DND-41 (cell line): Measurements from ENCODE around the gene WWTR1.

ENCODE experiments used
- ATAC-seq: fragments of 200-7000 bp; cut with Tn5 transposase; 3 replicates; pipeline ENCODE4 v1.9.1; 2021; ENCODE audit warnings: low read depth; ENCODE audit not compliant: insufficient read depth
- DNase-seq: peaks from one replicate; pipeline ENCODE4 v3.0.0-alpha.2; 2020
- H2AFZ ChIP-seq: 2 replicates; pipeline ENCODE4 v1.6.0; 2012; ENCODE audit warnings: low read depth, low read length
- H3K27ac ChIP-seq: 2 replicates; pipeline ENCODE4 v1.5.1; 2012; ENCODE audit warnings: low read length, inconsistent platforms
- H3K27me3 ChIP-seq: fragments of 200-600 bp; sonication (generic); 2 replicates; pipeline ENCODE4 v1.6.0; 2012; ENCODE audit warnings: low read length, mild to moderate bottlenecking, inconsistent platforms; ENCODE audit not compliant: insufficient read depth, poor library complexity
- H3K36me3 ChIP-seq: 2 replicates; pipeline ENCODE4 v1.5.1; 2012; ENCODE audit warnings: low read length, inconsistent platforms; ENCODE audit not compliant: insufficient read depth
- H3K4me1 ChIP-seq: 2 replicates; pipeline ENCODE4 v1.5.1; 2012; ENCODE audit warnings: mild to moderate bottlenecking, low read length; ENCODE audit not compliant: insufficient read depth
- H3K4me2 ChIP-seq: 2 replicates; pipeline ENCODE4 v1.6.0; 2012; ENCODE audit warnings: mild to moderate bottlenecking, moderate library complexity, low read length, inconsistent platforms; ENCODE audit not compliant: insufficient read depth
- H3K4me3 ChIP-seq, 2 experiments: fragments of 200-600 bp in 1 of 2; shearing (Covaris generic) in 1 of 2; 2 replicates each; pipeline ENCODE4 v1.5.1; 2012 to 2016; ENCODE audit warnings: inconsistent platforms in 2 of 2, low read length in 2 of 2, mild to moderate bottlenecking in 2 of 2, low read depth in 1 of 2, moderate library complexity in 1 of 2
- H3K79me2 ChIP-seq: 2 replicates; pipeline ENCODE4 v1.6.0; 2012; ENCODE audit warnings: low read length, inconsistent platforms; ENCODE audit not compliant: insufficient read depth
- H3K9ac ChIP-seq: 2 replicates; pipeline ENCODE4 v1.6.0; 2012; ENCODE audit warnings: low read depth, mild to moderate bottlenecking, inconsistent platforms, low read length, moderate library complexity
- H3K9me3 ChIP-seq: 2 replicates; pipeline ENCODE4 v1.5.1; 2012; ENCODE audit warnings: low read length, moderate library complexity, mild to moderate bottlenecking, inconsistent platforms; ENCODE audit not compliant: insufficient read depth, severe bottlenecking
- H4K20me1 ChIP-seq: 2 replicates; pipeline ENCODE4 v1.6.0; 2012; ENCODE audit warnings: low read length; ENCODE audit not compliant: insufficient read depth
- CTCF ChIP-seq: IDR thresholded peaks from 2 replicates; pipeline ENCODE4 v1.5.1; 2012; ENCODE audit warnings: borderline replicate concordance, low read length, moderate library complexity, mild to moderate bottlenecking; ENCODE audit not compliant: poor library complexity, severe bottlenecking; ENCODE audit errors: extremely low read depth
- EZH2 ChIP-seq: IDR thresholded peaks from 3 replicates; pipeline ENCODE4 v1.6.1; 2012; ENCODE audit warnings: borderline replicate concordance, low read depth, mild to moderate bottlenecking, moderate library complexity, low read length, inconsistent platforms; ENCODE audit not compliant: severe bottlenecking

WWTR1 gene

DNA sequence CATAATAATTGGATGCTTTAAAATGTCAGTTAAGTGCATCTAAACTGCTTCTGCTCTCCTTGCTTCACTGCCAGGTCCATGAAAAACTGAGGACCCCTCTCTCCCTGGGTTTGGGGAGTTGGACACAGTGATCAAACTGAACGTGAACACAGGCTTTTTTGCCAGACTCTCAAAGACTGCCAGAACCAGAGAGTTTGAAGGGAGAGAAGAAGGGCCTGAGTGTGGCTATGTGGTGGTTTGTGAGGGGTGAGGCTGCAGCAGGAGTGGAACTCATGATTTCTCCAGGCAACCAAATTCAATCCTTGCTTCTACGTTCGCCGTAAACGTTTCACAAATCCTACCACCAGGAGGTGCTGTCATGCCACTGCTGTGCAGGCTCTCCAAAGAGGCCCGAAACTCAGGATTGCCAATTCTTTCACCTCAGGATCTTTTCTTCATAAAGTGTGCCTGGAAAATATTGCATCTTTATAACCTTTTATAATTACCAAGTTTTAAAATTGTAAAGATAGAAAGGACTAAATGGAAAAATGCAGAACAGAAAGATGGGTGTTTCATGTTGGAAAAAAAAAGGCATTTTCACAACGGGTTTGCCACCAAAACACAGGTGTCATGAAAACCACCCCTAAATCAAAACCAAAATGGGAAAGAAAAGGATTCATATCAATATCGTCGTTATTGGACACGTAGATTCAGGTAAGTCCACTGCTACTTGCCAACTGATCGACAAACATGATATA is 163.6 kb downstream of the WWTR1 start:
- H3K36me3 ChIP-seq, result no peaks in the 10 kb centered on the region
- DNase-seq (peak; percentile 50), ATAC-seq (peak; percentile 71; the same call in 2 of the 3 replicates)
- no peaks in the 10 kb centered on the region for H4K20me1 ChIP-seq
- TF ChIP-seq EZH2 (no peak), CTCF (peak; percentile 76)
- H3K9me3 ChIP-seq, result no peaks in the 10 kb centered on the region
- H3K79me2 ChIP-seq, result no peaks in the 10 kb centered on the region
- H3K4me3 ChIP-seq, result no peak overlapping the region
- H3K27me3 ChIP-seq, result no peaks in the 10 kb centered on the region
- no peak overlapping the region for H3K9ac ChIP-seq
- no peak overlapping the region for H3K4me2 ChIP-seq
- no peaks in the 10 kb centered on the region for H3K4me1 ChIP-seq
- H3K27ac ChIP-seq, result no peak overlapping the region
- no peak overlapping the region for H2AFZ ChIP-seq

DNA sequence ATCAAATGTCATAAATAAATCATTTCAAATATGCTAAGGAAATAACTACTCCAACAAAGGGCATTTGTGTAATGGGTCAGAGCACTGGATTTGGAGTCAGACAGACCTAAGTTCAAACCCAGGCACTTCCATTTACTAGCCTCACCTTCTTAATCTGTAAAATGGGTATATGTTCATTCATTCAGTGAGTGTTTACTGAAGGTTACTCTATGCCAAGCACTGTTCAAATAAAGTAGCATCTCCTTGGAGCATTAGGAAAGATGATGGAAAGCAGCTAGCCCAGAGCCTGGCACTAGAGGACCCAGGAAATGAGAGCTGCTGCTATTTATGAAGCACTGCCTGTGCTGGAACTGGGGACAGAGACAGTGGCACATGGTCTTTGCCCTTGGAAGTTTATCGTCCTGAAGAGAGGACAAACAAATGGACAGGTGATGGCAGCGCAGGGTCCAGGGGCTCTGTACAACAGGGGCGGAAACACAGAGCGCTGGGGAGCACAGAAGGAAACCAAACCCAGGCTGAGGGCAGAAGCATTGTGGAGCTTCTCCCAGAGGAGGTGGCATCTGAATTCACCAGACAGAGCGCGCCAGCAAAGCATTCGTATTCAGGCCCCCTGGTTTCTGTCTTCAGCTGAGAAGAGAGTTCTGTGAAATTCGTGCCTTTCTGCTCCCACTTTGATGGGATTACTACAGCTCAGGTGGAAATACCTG is 164.4 kb downstream of the WWTR1 start:
- H3K36me3 ChIP-seq, result no peaks in the 10 kb centered on the region
- H3K4me2 ChIP-seq, result no peak overlapping the region
- no peaks in the 10 kb centered on the region for H3K4me1 ChIP-seq
- no peaks in the 10 kb centered on the region for H4K20me1 ChIP-seq
- H3K9me3 ChIP-seq, result no peaks in the 10 kb centered on the region
- no peaks in the 10 kb centered on the region for H3K27me3 ChIP-seq
- no peak overlapping the region for H3K9ac ChIP-seq
- ATAC-seq (no peak), DNase-seq (no peak)
- no peaks in the 10 kb centered on the region for H3K79me2 ChIP-seq
- TF ChIP-seq CTCF (no peak), EZH2 (no peak)
- H2AFZ ChIP-seq, result no peak overlapping the region
- H3K27ac ChIP-seq, result no peak overlapping the region
- H3K4me3 ChIP-seq, result no peak overlapping the region

- H3K4me3 ChIP-seq, result no peak overlapping the region
- no peaks in the 10 kb centered on the region for H3K9me3 ChIP-seq
- TF ChIP-seq EZH2 (no peak), CTCF (no peak)
- no peak overlapping the region for H3K4me2 ChIP-seq
- no peak overlapping the region for H3K27ac ChIP-seq
- no peaks in the 10 kb centered on the region for H3K79me2 ChIP-seq
- H3K9ac ChIP-seq, result no peak overlapping the region
- DNase-seq (no peak), ATAC-seq (no peak)
- no peaks in the 10 kb centered on the region for H4K20me1 ChIP-seq
- H2AFZ ChIP-seq, result no peak overlapping the region
- H3K4me1 ChIP-seq, result no peaks in the 10 kb centered on the region
- no peaks in the 10 kb centered on the region for H3K27me3 ChIP-seq
- H3K36me3 ChIP-seq, result no peaks in the 10 kb centered on the region
Measured at GRCh38 chr3:149490260-149490971, 167.4 kb downstream of the WWTR1 start.
